Measurements from ENCODE around the gene ST6GALNAC5.
"Not testable (repeated sequence)": the region's sequence is repeated elsewhere in the genome, so short reads cannot be mapped to it uniquely, and the experiment has no call there.

ST6GALNAC5 gene

GRCh38 chr1:76868154-76868882 lies 1.0 kb downstream of the ST6GALNAC5 start:
- DNase-seq: no peak

GRCh38 chr1:76868916-76869315 lies 1.6 kb downstream of the ST6GALNAC5 start:
- no peak for DNase-seq

GRCh38 chr1:76870037-76870436 lies 2.8 kb downstream of the ST6GALNAC5 start:
- no peak for DNase-seq

DNA sequence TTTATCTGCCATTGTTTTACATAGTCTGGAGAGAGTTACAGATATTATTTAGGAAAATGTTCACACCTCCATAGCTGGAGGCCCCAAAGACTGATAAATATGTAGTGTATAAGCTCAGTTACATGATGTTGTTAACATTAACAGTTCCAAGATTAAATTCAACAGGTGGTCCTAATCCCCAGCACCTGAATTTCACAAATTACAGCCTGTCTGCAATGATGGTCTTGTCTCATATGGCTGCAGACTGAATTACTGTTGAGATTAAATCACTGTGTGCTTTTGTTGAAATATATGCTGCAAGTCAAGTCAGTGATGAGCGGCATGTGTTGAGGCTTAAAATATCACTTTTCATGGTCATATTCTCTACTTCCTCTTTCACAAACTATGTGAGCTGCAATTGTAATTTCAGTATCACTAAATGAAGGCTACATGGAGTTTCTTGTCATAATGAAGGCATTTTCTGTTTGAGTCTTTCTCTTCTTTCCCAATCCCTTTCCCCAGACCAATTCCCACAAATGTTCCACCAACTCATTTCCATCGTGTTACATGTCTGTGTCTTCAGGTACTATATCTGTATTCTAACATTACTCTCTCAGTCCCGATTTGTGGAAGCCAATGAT lies 4.2 kb downstream of the ST6GALNAC5 start:
- no peak for DNase-seq

GRCh38 chr1:76872944-76873343 lies 5.7 kb downstream of the ST6GALNAC5 start:
- no peak for DNase-seq

GRCh38 chr1:76876655-76877395 lies 9.5 kb downstream of the ST6GALNAC5 start:
- DNase-seq: no peak

- not testable (repeated sequence) for DNase-seq
These were observed 11.7 kb downstream of the ST6GALNAC5 start for GRCh38 chr1:76879014-76879413.

- DNase-seq: no peak
These were observed 14.5 kb downstream of the ST6GALNAC5 start for GRCh38 chr1:76881762-76882161.

DNA sequence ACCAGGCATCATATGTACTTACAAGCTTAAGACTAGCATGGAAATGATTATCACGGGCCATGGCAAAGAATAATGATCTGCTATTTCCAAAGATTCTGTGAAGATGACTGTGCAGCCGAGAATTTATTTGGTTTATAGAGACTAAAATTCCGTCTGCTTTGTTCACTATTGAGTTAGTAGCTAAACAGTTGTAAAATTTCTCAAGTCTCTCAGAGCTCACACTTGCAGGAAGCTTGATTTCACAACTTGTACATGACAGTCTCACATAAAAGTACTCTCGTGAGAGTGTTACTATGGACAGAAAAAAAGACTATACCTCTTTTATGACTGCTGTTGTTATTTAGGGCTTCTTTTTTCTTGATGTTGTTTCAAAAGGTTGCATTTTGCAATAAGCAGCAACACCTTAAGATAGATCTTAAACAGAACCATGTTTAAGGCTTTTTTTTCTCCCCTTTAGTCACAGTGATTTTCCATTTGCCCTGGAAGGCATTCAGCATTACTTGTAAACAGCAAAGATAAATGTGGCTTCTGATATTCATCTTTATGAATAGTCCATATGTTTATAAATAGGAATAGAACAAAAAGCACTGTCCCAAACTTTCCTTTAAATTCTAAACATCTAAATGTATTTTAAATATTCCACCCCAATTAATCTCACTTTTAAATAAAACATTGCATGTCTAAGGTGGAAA lies 24.8 kb downstream of the ST6GALNAC5 start:
- no peak for DNase-seq

- no peak for DNase-seq
These were observed 25.4 kb downstream of the ST6GALNAC5 start for GRCh38 chr1:76892675-76893074.

- no peak for DNase-seq
These were observed 34.0 kb downstream of the ST6GALNAC5 start for GRCh38 chr1:76901158-76901767.

DNA sequence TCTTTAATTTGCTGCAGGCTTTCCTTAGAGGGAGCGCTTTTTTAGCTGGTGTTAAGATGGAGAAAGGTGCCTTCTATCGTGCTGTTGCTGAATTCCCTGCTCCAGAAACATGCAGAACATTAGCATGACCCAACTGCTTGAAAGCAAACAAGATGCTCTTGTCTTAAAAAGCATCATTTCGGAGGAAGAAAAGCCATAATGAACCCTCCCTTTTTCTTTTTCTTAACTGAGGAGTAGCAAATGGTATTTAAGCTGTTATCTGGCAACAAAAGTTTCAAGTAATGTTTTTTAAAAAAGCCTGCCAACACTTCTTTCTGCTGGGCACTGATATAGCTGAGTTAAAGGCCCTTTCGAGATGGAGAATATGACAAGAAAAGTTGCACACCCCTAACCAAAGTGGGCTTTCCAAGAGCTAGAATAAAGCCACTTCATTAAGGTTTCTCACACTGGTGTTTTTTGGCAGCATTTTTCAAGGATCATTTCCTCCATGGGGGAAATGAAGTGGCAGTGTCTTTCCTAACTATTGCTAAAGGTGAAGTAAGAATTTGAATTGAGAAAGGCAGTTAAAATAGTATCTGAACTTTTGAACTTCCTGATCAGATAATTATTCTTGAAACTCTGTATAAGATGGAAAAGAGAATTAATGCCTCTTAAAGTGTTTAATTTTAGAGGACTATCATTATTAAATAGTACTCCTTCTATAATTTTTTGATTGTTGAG lies 38.8 kb downstream of the ST6GALNAC5 start:
- no peak for DNase-seq

- no peak for DNase-seq
These were observed 42.0 kb downstream of the ST6GALNAC5 start for GRCh38 chr1:76909311-76909710.

DNA sequence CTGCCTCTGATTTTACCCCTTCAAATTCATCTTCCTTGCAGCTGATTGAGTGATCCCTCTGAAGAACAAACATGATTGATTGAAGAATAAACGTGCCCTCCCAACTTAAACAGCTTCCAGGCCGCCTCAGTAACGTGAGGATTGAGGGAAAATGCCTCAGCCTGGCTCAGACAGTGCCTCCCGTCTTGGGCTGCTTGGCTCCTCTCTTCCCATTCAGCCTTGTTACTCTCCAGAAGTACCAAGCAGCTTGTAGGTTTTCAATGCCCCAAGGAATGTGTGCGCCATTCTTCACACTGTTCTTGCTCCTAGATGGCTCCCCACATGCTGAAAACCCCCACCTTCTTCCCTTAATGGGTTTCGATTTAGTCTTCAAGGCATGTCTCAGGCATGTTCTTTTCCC lies 51.8 kb downstream of the ST6GALNAC5 start:
- no peak for DNase-seq

DNA sequence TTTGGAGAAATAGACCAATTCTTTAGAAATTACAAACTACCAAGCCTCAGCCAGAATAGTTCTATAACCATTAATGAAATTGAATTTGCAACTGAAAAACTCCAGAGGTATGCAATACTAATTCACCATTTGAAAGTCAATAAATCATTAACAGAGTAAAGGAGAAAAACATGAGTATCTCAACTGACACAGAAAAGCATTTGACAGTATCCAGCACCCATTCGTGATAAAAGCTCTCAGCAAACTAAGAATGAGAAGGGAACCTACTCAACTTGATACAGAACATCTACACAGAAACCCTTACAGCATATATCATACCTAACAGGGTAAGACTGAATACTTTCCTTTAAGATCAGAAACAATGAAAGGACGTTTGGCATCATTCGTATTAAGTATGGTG lies 54.3 kb downstream of the ST6GALNAC5 start:
- DNase-seq: no peak

DNA sequence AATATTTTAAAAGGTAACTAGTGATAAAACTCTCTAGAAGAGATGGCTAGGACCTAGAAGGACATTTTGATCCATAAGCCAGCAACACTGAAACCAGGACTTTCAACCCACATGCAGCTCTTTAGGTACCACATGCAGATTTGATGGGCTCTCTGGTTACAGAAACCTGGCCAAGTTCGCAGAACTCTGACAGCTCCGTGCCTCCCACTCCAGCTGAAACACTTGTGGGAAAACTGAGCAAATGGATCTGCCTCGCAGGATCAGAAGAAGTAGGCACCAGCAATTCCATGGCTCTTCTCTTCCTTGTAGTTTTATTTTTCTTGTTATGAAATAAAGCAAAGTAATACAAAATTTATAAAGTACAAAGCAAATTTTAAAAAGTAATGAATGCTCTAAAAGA lies 58.5 kb downstream of the ST6GALNAC5 start:
- DNase-seq: no peak

DNA sequence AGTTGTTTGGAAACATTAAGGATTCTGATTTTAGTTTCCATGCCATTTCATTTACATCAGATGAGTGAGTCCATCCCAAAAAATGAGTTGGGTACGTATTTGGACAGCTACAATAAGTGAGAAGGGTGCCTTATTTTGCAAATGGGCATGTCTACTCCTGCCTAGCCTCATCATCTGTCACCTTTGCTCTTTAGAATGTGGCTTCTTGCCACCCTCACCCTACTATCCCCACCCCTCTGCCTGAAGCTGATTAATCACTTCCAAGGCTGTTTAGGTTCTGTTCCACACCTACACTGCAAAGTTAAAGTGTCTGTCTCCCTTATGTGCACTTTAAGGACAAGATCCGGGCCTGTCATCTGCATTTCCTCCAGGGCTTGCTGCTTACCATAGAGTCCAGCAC lies 61.2 kb downstream of the ST6GALNAC5 start:
- no peak for DNase-seq

- no peak for DNase-seq
These were observed 61.9 kb downstream of the ST6GALNAC5 start for GRCh38 chr1:76929136-76929535.

DNA sequence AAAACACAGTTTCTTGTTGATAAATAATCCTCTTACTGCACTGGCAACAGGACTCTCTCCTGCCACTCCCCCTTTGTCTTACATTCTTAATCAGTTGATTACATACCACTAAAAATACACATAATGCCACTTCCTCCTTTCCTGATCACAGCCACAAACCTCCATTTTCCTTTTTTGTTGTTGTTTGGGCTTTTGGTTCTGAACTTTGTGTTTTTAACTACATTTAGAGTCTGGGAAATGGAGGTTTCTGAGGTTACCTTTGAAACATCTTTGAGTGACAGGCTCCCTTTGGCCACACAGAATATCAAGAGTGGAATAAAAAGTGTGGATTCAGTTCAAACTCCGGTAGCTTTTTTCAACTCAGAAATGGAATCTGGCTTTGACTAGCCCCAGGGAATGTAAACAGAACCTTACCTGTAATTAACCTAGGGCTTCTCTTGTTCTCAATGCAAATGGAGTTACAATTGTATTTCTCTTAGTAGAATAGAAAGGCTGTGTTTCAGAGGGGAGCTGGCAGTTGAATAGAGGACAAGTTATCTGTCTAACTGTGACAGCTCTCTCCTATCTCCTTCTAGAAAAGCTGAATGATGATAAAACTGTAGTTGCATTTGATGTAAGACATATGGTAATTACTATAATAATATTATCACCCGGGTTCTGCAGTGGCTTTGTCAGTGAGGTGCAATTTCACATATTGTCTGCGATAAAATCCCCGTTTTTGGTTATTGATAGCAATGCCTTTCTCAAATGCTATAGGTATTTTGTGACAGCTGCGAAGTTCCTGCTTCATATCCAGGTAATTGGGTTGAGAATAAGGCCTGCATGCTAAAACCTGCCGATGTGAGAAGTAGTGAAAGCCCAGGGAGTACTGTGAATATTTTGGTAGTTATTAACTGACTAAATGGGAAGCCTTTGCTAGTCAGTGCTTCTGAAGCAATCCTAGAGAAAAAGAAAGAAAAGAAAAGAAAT lies 66.9 kb downstream of the ST6GALNAC5 start:
- DNase-seq: no peak

- DNase-seq: no peak
These were observed 71.0 kb downstream of the ST6GALNAC5 start for GRCh38 chr1:76938304-76938703.
